Panc1 (cell line): Measurements from ENCODE around the gene GNG14.

Source experiments
- POLR2AphosphoS5 ChIP-seq: IDR thresholded peaks from 2 replicates; pipeline ENCODE4 v1.6.1; 2012; ENCODE audit warnings: mild to moderate bottlenecking, low read depth, low read length, moderate library complexity
- REST ChIP-seq, 2 experiments: IDR thresholded peaks; 2 replicates each; pipeline ENCODE4 v1.6.1; 2011 to 2012; ENCODE audit warnings: low read depth in 2 of 2, control low read depth in 1 of 2, low read length in 1 of 2, mild to moderate bottlenecking in 1 of 2, moderate library complexity in 1 of 2; ENCODE audit not compliant: insufficient read depth in 1 of 2
- SIN3A ChIP-seq: IDR thresholded peaks from 2 replicates; pipeline ENCODE4 v1.6.1; 2012; ENCODE audit warnings: low read depth, mild to moderate bottlenecking, low read length, moderate library complexity, borderline replicate concordance; ENCODE audit not compliant: insufficient read depth
- TF ChIP-seq, protein P1 (sequence below): fragments of 450-650 bp; IDR thresholded peaks from 2 replicates; pipeline ENCODE4 v1.5.1; 2017; ENCODE audit warnings: mild to moderate bottlenecking

DNA sequence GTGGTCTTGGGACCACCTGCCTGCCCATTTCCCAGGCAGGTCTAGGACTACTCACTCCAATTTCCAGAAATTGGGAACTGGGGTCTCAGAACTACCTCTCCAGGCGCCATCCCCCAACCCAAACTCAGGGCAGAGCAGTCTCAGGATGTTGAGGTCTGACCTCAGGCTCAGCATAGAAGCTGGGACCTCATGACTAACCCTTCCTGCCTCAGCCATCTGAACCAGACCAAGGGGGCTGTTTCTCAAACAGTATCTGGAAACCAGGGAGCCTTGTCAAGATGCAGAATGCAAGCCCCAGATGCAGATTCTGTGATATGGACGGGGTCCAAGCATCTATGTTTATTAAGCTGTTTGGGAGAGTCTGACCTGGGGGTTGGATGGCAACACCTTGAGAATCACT is 7.3 kb downstream of the GNG14 start:
- TF ChIP-seq POLR2AphosphoS5 (no peak), REST (IDR thresholded peaks at IDR 0.05; ENCODE audit: insufficient read depth in 1 of 2, low read depth in 2 of 2, low read length in 1 of 2) (no peak), SIN3A (no peak)
- TF ChIP-seq, protein P1, sequence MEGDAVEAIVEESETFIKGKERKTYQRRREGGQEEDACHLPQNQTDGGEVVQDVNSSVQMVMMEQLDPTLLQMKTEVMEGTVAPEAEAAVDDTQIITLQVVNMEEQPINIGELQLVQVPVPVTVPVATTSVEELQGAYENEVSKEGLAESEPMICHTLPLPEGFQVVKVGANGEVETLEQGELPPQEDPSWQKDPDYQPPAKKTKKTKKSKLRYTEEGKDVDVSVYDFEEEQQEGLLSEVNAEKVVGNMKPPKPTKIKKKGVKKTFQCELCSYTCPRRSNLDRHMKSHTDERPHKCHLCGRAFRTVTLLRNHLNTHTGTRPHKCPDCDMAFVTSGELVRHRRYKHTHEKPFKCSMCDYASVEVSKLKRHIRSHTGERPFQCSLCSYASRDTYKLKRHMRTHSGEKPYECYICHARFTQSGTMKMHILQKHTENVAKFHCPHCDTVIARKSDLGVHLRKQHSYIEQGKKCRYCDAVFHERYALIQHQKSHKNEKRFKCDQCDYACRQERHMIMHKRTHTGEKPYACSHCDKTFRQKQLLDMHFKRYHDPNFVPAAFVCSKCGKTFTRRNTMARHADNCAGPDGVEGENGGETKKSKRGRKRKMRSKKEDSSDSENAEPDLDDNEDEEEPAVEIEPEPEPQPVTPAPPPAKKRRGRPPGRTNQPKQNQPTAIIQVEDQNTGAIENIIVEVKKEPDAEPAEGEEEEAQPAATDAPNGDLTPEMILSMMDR = no peak
